ENCODE results near the gene RAB39B.

RAB39B gene

DNA sequence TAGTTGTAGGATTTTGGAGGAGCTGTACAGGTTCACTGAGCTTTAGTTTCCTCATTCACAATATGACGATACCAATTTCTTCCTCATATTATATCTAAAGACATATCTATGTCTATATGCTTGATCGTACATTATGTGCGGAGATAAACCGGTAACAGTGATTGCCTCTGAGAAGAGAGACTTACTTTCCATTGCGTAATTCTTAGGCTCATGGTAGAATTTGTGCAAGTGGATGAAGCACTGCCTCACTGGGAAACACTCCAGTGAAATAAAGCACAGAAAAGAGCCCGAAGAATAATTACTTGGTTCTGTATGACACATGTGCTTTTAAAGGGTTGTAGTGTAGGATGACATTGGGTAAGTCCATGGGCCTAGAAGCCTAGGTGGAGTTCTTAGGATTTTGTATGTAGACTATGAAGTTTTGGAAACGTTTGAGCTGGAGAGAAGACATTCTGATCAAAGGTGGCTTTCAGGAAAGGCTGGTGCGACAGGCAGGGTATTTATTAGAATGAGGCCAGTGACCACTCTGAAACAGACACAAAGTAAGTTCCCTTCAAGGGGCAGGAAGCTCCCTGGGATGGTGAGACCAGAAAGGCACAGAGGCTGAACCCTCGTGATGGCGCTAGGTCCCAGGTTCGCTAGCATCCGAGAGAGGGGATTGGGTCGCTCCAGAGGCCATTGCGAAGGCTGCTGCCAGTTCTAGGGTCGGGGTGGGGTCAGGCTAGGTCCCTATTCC lies 48.7 kb downstream of the RAB39B start:
- peak; percentile 5 for DNase-seq (ENCODE audit: low spot score)

- no peak for DNase-seq (ENCODE audit: low spot score)
These were observed 50.6 kb downstream of the RAB39B start for GRCh38 chrX:155213731-155214130.

DNA sequence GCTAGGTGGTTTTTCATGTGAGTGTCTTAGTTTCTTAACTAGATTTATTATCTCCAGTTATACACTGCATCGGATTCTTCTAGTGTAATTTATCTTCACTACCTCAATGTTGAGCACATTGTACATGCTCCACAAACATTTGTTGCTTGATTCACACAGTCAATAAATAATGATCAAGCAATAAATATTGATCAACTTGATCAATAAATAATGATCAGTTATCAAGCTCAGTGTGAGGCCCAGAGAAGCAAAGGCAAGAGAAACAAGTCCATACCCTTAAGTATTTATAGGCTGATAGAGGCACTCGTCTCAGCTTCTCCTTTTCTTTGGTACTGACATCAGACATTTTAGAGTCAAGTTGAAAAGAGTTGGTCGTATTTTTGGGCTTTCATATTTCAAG lies 53.1 kb downstream of the RAB39B start:
- DNase-seq (ENCODE audit: low spot score): no peak

Data from AG08395 (cell line).